Endodermal cell (in vitro differentiated cells): ENCODE data around the gene NODAL. TPM values are rescaled to one million over a fixed set of nuclear protein-coding genes. Genes with fewer than 3 reads are reported as not detected.
A peak's percentile ranks its signal among the peaks of the same experiment; 100 is the strongest.

Experiments used
- DNase-seq: peaks from one replicate; pipeline ENCODE4 v3.0.0-alpha.2; 2017
- H3K27ac ChIP-seq: 2 replicates; pipeline ENCODE4 v1.5.1; 2013; ENCODE audit warnings: mild to moderate bottlenecking, low read depth, low read length, moderate library complexity
- H3K27me3 ChIP-seq: 2 replicates; pipeline ENCODE4 v1.6.1; 2013; ENCODE audit warnings: mild to moderate bottlenecking, low read length, moderate library complexity; ENCODE audit not compliant: insufficient read depth, control insufficient read depth, poor library complexity, severe bottlenecking
- H3K36me3 ChIP-seq: 2 replicates; pipeline ENCODE4 v1.7.0; 2013; ENCODE audit warnings: mild to moderate bottlenecking, low read length, moderate library complexity; ENCODE audit not compliant: control insufficient read depth, insufficient read depth
- H3K4me1 ChIP-seq: one replicate; pipeline ENCODE4 v1.7.0; 2013; ENCODE audit warnings: low read length; ENCODE audit not compliant: control insufficient read depth, insufficient read depth
- H3K4me3 ChIP-seq: 2 replicates; pipeline ENCODE4 v1.5.1; 2013; ENCODE audit warnings: mild to moderate bottlenecking, low read length, moderate library complexity
- H3K9ac ChIP-seq: 2 replicates; pipeline ENCODE4 v1.6.1; 2013; ENCODE audit warnings: mild to moderate bottlenecking, low read length, moderate library complexity; ENCODE audit not compliant: poor library complexity, severe bottlenecking; ENCODE audit errors: extremely low read depth
- H3K9me3 ChIP-seq: 2 replicates; pipeline ENCODE4 v1.6.1; 2013; ENCODE audit warnings: mild to moderate bottlenecking, low read length, moderate library complexity; ENCODE audit not compliant: control insufficient read depth
- H3K27ac Mint-ChIP-seq: 2 replicates; pipeline ENCODE4 v1.8.0; 2020; ENCODE audit warnings: mixed read lengths
- H3K27me3 Mint-ChIP-seq: 2 replicates; pipeline ENCODE4 v1.8.0; 2021; ENCODE audit warnings: mild to moderate bottlenecking, mixed read lengths; ENCODE audit not compliant: insufficient read depth
- H3K36me3 Mint-ChIP-seq: 2 replicates; pipeline ENCODE4 v1.8.0; 2020; ENCODE audit warnings: low read depth, mixed read lengths
- H3K4me1 Mint-ChIP-seq: 2 replicates; pipeline ENCODE4 v1.8.0; 2020; ENCODE audit warnings: mixed read lengths
- H3K4me3 Mint-ChIP-seq: 2 replicates; pipeline ENCODE4 v1.8.0; 2020; ENCODE audit warnings: mild to moderate bottlenecking, moderate library complexity, mixed read lengths
- H3K9me3 Mint-ChIP-seq: 2 replicates; pipeline ENCODE4 v1.8.0; 2020; ENCODE audit warnings: mild to moderate bottlenecking, mixed read lengths
- WGBS, 2 experiments: methylation state at CpG; one replicate each; pipeline versions ENCODE4 v1.1.5 to v1.1.7; 2013; ENCODE audit warnings: missing lambda C conversion rate in 2 of 2, mixed read lengths in 1 of 2; ENCODE audit not compliant: insufficient coverage in 1 of 2, insufficient read length in 1 of 2; 5-methylcytosine and 5-hydroxymethylcytosine counted together
- total RNA-seq, 2 donors: library from RNA; stranded (reverse); fragmentation: NEBNext Ultra II Directional in 1 of 2; extraction: Animal tissue kit (Norgen Biotek cat#: 25700) in 1 of 2; gene quantifications; 2 replicates in 1 of 2; 3 replicates in 1 of 2; pipeline ENCODE4 v1.2.1, GENCODE V29; 2021
- TF ChIP-seq, protein P1 (sequence below): fragments of 200-600 bp; sonication (generic); conservative IDR thresholded peaks from 2 replicates; pipeline ENCODE4 v1.5.0; 2021; ENCODE audit warnings: antibody characterized with exemption, mild to moderate bottlenecking

NODAL gene
- total RNA-seq, 2 donors from 2014 or later, result 18.2 to 71.0 TPM

DNA sequence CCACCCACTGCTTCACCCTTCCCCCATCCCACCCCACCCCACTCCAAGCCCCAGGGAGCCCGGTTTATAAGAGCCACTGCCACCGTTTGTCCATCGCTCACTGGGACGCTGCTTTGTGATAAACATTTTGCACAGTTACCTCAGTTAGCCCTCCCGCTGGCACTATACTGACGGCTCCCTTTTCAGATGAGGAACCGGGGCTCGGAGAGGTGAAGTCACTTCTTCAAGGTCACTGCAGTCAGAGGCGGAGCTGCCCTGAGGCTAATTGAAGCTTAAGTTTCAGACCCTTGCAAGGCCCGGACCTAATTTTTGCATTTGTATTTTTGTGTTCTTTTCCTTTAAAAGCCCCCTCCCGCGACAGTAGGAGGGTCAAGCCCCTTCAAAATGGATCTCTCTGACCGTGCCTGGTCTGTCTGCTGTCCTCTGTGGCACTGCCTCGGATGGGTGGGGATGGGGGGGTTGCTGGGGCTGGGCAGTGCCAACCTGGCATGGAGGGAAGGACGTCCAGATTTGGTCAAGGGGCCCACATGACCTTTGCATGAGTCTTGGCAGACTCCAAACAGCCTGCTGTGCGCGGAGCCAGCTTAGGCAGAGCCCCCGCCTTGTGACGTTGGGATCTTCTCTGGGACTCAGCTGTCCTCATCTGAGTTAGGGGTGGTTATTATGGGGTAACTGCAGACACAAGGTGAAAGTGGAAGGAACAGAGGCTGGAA lies 17.7 kb upstream of the NODAL start:
- H3K27me3 ChIP-seq, result peaks cover 10% of the 10 kb centered on the region
- H3K27ac Mint-ChIP-seq, result no peak overlapping the region
- no peaks in the 10 kb centered on the region for H3K4me1 ChIP-seq
- no peak overlapping the region for H3K9ac ChIP-seq
- H3K9me3 ChIP-seq, result no peaks in the 10 kb centered on the region
- no peak overlapping the region for H3K27ac ChIP-seq
- H3K4me3 Mint-ChIP-seq, result peak overlapping the region; percentile 59
- H3K4me3 ChIP-seq, result no peak overlapping the region
- WGBS, 2 experiments, result 29 to 38% methylated on average over 12 to 19 of the region's 19 CpGs
- peak; percentile 81 for DNase-seq
- no peaks in the 10 kb centered on the region for H3K9me3 Mint-ChIP-seq
- H3K4me1 Mint-ChIP-seq, result peaks cover 41% of the 10 kb centered on the region
- TF ChIP-seq, protein P1, sequence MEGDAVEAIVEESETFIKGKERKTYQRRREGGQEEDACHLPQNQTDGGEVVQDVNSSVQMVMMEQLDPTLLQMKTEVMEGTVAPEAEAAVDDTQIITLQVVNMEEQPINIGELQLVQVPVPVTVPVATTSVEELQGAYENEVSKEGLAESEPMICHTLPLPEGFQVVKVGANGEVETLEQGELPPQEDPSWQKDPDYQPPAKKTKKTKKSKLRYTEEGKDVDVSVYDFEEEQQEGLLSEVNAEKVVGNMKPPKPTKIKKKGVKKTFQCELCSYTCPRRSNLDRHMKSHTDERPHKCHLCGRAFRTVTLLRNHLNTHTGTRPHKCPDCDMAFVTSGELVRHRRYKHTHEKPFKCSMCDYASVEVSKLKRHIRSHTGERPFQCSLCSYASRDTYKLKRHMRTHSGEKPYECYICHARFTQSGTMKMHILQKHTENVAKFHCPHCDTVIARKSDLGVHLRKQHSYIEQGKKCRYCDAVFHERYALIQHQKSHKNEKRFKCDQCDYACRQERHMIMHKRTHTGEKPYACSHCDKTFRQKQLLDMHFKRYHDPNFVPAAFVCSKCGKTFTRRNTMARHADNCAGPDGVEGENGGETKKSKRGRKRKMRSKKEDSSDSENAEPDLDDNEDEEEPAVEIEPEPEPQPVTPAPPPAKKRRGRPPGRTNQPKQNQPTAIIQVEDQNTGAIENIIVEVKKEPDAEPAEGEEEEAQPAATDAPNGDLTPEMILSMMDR, result no peak
- H3K36me3 ChIP-seq, result no peaks in the 10 kb centered on the region
- peaks cover 21% of the 10 kb centered on the region for H3K27me3 Mint-ChIP-seq
- no peaks in the 10 kb centered on the region for H3K36me3 Mint-ChIP-seq

DNA sequence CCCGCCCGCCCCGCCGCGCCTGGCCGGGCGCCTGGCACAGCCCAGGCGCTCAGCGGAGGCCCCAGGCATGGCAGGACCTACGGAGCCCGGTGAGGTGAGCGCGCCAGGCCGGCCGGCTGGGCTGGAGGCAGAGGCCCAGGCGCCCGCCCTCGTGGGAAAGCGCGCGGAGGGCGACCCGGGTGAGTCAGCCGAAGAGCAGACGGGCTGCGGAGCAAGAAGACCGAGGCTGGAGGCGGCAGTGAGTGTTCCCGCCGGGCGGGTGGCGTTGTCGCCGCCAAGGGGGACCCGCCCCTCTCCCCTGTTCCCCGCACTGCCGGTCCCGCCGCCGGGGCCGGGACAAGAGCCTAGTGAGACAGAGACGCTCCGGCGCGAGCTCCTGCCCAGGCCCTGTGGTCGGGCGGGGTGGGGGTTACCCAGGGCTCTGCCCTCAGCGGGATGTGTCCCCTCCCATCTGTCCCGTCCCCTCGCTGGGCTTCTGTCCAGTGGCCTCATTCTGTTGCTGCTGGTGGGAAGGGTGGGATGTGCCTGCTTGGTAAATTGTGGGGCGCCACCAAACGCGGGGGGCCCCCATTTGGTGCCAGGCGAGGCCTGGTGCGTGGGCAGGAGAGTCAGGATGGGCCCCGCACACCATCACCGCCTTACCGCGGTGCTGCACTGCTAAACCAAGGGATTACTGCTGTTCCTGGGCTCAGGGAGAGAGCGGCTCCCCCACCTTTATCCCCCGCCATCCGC lies 17.0 kb upstream of the NODAL start:
- Histone ChIP-seq H3K9ac (no peak overlapping the region), H3K4me3 (no peak overlapping the region), H3K9me3 (no peaks in the 10 kb centered on the region), H3K4me1 (no peaks in the 10 kb centered on the region), H3K36me3 (no peaks in the 10 kb centered on the region), H3K27ac (no peak overlapping the region), H3K27me3 (peaks cover 10% of the 10 kb centered on the region)
- Mint-ChIP-seq H3K4me3 (peak overlapping the region; percentile 59), H3K4me1 (peaks cover 35% of the 10 kb centered on the region), H3K27me3 (peaks cover 21% of the 10 kb centered on the region), H3K9me3 (no peaks in the 10 kb centered on the region), H3K27ac (no peak overlapping the region), H3K36me3 (no peaks in the 10 kb centered on the region)
- DNase-seq, result peak; percentile 86
- TF ChIP-seq, protein P1, result no peak
- 1 to 12% methylated on average over 13 to 62 of the region's 62 CpGs for WGBS, 2 experiments

DNA sequence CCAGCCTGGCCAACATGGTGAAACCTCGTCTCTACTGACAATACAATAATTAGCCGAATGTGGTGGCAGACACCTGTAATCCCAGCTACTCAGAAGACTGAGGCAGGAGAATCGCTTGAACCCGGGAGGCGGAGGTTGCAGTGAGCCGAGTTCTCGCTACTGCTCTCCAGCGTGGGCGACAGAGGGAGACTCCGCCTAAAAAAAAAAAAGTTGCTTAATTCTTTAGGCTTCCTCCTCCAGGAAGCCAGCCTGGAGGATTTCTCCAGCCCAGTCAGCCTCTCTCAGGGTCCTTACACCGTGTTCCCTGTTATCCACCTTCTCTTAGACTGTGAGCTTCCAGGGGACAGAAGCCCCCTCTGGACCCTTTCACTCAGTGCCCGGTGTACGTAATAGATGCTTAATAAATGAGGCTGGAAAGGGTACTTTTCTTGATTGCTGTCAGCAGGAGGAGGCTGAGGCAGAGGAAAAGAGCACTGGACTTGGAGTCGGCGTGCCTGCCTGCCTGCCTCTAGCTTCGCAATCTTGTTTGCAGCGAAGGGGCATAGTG lies 16.4 kb upstream of the NODAL start:
- H3K9ac ChIP-seq, result no peak overlapping the region
- peaks cover 10% of the 10 kb centered on the region for H3K27me3 ChIP-seq
- no peak overlapping the region for H3K27ac ChIP-seq
- peaks cover 21% of the 10 kb centered on the region for H3K27me3 Mint-ChIP-seq
- H3K36me3 Mint-ChIP-seq, result no peaks in the 10 kb centered on the region
- H3K4me3 ChIP-seq, result no peak overlapping the region
- WGBS, 2 experiments, result 52 to 53% methylated on average over 12 to 17 of the region's 17 CpGs
- H3K4me1 Mint-ChIP-seq, result peaks cover 34% of the 10 kb centered on the region
- TF ChIP-seq, protein P1, result no peak
- no peak for DNase-seq
- no peaks in the 10 kb centered on the region for H3K9me3 Mint-ChIP-seq
- no peaks in the 10 kb centered on the region for H3K36me3 ChIP-seq
- H3K4me3 Mint-ChIP-seq, result peak overlapping the region; percentile 59
- H3K27ac Mint-ChIP-seq, result no peak overlapping the region
- no peaks in the 10 kb centered on the region for H3K9me3 ChIP-seq
- no peaks in the 10 kb centered on the region for H3K4me1 ChIP-seq
